Panc1 (cell line): ENCODE measurements around the gene HRNR.

Experiments
- POLR2AphosphoS5 ChIP-seq: IDR thresholded peaks from 2 replicates; pipeline ENCODE4 v1.6.1; 2012; ENCODE audit warnings: mild to moderate bottlenecking, low read depth, low read length, moderate library complexity
- TF ChIP-seq, protein P1 (sequence below): fragments of 450-650 bp; IDR thresholded peaks from 2 replicates; pipeline ENCODE4 v1.5.1; 2017; ENCODE audit warnings: mild to moderate bottlenecking

DNA sequence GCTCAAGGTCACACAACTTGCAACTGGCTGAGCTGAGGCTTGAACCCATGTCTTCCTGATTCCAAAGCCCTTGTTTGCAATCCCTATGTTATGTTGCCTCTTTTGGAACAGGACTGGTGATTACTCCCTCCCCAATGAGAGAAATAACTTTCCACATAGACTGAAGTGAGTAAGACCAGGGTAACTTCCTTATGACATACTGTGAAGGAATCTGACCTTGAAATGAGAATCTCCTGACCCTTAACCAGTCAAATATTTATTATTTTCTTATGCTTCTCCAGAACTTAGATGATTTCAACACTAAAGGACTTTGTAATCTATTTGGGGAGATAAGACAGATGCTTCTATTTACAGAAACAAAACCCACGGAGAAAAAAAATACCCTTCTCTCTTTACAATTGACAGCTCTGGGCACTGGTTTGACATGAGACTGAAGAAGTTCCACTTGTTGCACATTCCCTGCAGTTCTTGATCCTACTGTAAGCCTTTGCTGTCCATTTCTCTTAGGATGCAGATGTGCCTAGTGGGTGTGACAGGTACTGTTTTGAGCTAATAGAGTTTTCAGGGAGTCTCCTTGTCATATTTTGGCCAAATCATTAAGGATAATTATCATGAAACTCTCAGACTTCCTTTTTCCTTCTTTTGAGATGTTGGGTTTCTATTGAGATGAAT, 61.1 kb downstream of the HRNR start:
- TF ChIP-seq, protein P1, sequence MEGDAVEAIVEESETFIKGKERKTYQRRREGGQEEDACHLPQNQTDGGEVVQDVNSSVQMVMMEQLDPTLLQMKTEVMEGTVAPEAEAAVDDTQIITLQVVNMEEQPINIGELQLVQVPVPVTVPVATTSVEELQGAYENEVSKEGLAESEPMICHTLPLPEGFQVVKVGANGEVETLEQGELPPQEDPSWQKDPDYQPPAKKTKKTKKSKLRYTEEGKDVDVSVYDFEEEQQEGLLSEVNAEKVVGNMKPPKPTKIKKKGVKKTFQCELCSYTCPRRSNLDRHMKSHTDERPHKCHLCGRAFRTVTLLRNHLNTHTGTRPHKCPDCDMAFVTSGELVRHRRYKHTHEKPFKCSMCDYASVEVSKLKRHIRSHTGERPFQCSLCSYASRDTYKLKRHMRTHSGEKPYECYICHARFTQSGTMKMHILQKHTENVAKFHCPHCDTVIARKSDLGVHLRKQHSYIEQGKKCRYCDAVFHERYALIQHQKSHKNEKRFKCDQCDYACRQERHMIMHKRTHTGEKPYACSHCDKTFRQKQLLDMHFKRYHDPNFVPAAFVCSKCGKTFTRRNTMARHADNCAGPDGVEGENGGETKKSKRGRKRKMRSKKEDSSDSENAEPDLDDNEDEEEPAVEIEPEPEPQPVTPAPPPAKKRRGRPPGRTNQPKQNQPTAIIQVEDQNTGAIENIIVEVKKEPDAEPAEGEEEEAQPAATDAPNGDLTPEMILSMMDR: no peak
- TF ChIP-seq POLR2AphosphoS5: no peak
